GM12891 (cell line): Measurements from ENCODE around the gene HMGA1.

Experiments
- DNase-seq: peaks from one replicate; pipeline ENCODE4 v3.0.0; 2011; ENCODE audit warnings: low spot score; ENCODE audit not compliant: insufficient read length
- FAIRE-seq: peaks from 2 replicates; lab custom pipeline; 2011; peaks lifted over from hg19 to GRCh38; lab: Jason Lieb, UNC
- PAX5 ChIP-seq: IDR thresholded peaks from 2 replicates; pipeline ENCODE4 v1.6.1; 2011; ENCODE audit warnings: low read length, moderate library complexity, mild to moderate bottlenecking; ENCODE audit not compliant: insufficient read depth, severe bottlenecking
- POLR2A ChIP-seq: IDR thresholded peaks from 2 replicates; pipeline ENCODE4 v1.6.1; 2011; ENCODE audit warnings: low read depth, low read length, control low read depth
- POLR2AphosphoS5 ChIP-seq: IDR thresholded peaks from 2 replicates; pipeline ENCODE4 v1.6.1; 2011; ENCODE audit warnings: low read depth, low read length, control low read depth
- POU2F2 ChIP-seq: IDR thresholded peaks from 2 replicates; pipeline ENCODE4 v1.6.1; 2011; ENCODE audit warnings: low read depth, mild to moderate bottlenecking, control low read depth, low read length, moderate library complexity
- SPI1 ChIP-seq: IDR thresholded peaks from 2 replicates; pipeline ENCODE4 v1.6.1; 2011; ENCODE audit warnings: low read depth, low read length, control low read depth
- TAF1 ChIP-seq: IDR thresholded peaks from 2 replicates; pipeline ENCODE4 v1.6.1; 2011; ENCODE audit warnings: low read depth, low read length, control low read depth

HMGA1 gene

GRCh38 chr6:34201455-34202107, 35.1 kb upstream of the HMGA1 start:
- TF ChIP-seq POLR2A (no peak), PAX5 (no peak), POLR2AphosphoS5 (no peak), TAF1 (no peak), SPI1 (no peak), POU2F2 (no peak)
- FAIRE-seq (no peak), DNase-seq (no peak)

- no peak for DNase-seq
- no peak for FAIRE-seq
- TF ChIP-seq PAX5: no peak
- no peak for TF ChIP-seq POU2F2
- no peak for TF ChIP-seq TAF1
- TF ChIP-seq POLR2A: no peak
- no peak for TF ChIP-seq SPI1
- TF ChIP-seq POLR2AphosphoS5: no peak
Observed at GRCh38 chr6:34202329-34203201, 34.1 kb upstream of the HMGA1 start.

- FAIRE-seq: no peak
- TF ChIP-seq POLR2A: no peak
- TF ChIP-seq PAX5: no peak
- no peak for TF ChIP-seq POU2F2
- no peak for TF ChIP-seq POLR2AphosphoS5
- no peak for DNase-seq
Observed at GRCh38 chr6:34204693-34205092, 32.0 kb upstream of the HMGA1 start.

- no peak for TF ChIP-seq POLR2A
- TF ChIP-seq POU2F2: no peak
- no peak for TF ChIP-seq PAX5
- no peak for TF ChIP-seq SPI1
- no peak for TF ChIP-seq TAF1
- TF ChIP-seq POLR2AphosphoS5: no peak
- FAIRE-seq: no peak
- no peak for DNase-seq
Observed at GRCh38 chr6:34205466-34205865, 31.2 kb upstream of the HMGA1 start.

- no peak for TF ChIP-seq POLR2AphosphoS5
- no peak for TF ChIP-seq POLR2A
- no peak for TF ChIP-seq PAX5
- no peak for TF ChIP-seq TAF1
- TF ChIP-seq POU2F2: no peak
- TF ChIP-seq SPI1: no peak
- no peak for DNase-seq
- no peak for FAIRE-seq
Observed at GRCh38 chr6:34205916-34206315, 30.8 kb upstream of the HMGA1 start.

GRCh38 chr6:34206726-34207125, 29.9 kb upstream of the HMGA1 start:
- FAIRE-seq (no peak), DNase-seq (no peak)
- no peak for TF ChIP-seq POU2F2
- TF ChIP-seq POLR2AphosphoS5: no peak
- TF ChIP-seq TAF1: no peak
- TF ChIP-seq SPI1: no peak
- TF ChIP-seq PAX5: no peak
- TF ChIP-seq POLR2A: no peak

- TF ChIP-seq PAX5 (no peak), SPI1 (no peak), POLR2AphosphoS5 (no peak), POU2F2 (no peak), TAF1 (no peak), POLR2A (no peak)
- no peak for DNase-seq
- FAIRE-seq: no peak
Observed at GRCh38 chr6:34207695-34208443, 28.8 kb upstream of the HMGA1 start.

- FAIRE-seq (no peak), DNase-seq (no peak)
- TF ChIP-seq TAF1 (no peak), SPI1 (no peak), PAX5 (no peak), POU2F2 (no peak), POLR2A (no peak), POLR2AphosphoS5 (no peak)
Observed at GRCh38 chr6:34213772-34214171, 22.9 kb upstream of the HMGA1 start.

GRCh38 chr6:34218691-34219090, 18.0 kb upstream of the HMGA1 start:
- FAIRE-seq: no peak
- DNase-seq: no peak
- TF ChIP-seq SPI1 (no peak), POLR2A (no peak), POU2F2 (no peak), POLR2AphosphoS5 (no peak), TAF1 (no peak), PAX5 (no peak)
